GM12878 (cell line): ENCODE data around the gene RACK1. TPM values are rescaled to one million over a fixed set of nuclear protein-coding genes. Genes with fewer than 3 reads are reported as not detected.

Source experiments
- ATAC-seq: fragments of 200-7000 bp; cut with Tn5 transposase; 3 replicates; pipeline ENCODE4 v1.9.1; 2020; ENCODE audit warnings: mild to moderate bottlenecking, moderate library complexity
- BruUV-seq: library from RNA; stranded (reverse); fragments of 400-500 nt; replicated peaks from 2 replicates; lab custom pipeline; 2021; lab: Mats Ljungman, UMichigan
- CTCF ChIA-PET: fragments of 300-600 bp; sonication (Branson Sonifier 250); formaldehyde crosslinking; extraction: SDS; loops from one replicate; lab custom pipeline; 2021; ENCODE audit warnings: inconsistent platforms; lab: Yijun Ruan, JAX
- POLR2A ChIA-PET: fragments of 350-600 bp; formaldehyde crosslinking; extraction: SDS; loops from one replicate; lab custom pipeline; 2021; ENCODE audit warnings: inconsistent platforms; lab: Charles Lee
- RAD21 ChIA-PET: fragments of 300-600 bp; sonication (Branson Sonifier 250); formaldehyde crosslinking; loops from one replicate; lab custom pipeline; 2023; ENCODE audit warnings: antibody characterized with exemption; ENCODE audit not compliant: unreplicated experiment; lab: Charles Lee
- SMC1A ChIA-PET: fragments of 300-600 bp; sonication (Branson Sonifier 250); formaldehyde crosslinking; loops from one replicate; lab custom pipeline; 2023; ENCODE audit not compliant: unreplicated experiment, uncharacterized antibody; lab: Charles Lee
- DNase-seq: peaks from one replicate; pipeline ENCODE4 v3.0.0-alpha.2; 2011; ENCODE audit warnings: low read depth, low spot score
- FAIRE-seq: peaks from 3 replicates; lab custom pipeline; 2011; peaks lifted over from hg19 to GRCh38; lab: Jason Lieb, UNC
- H2AFZ ChIP-seq: 2 replicates; pipeline ENCODE4 v1.6.0; 2011; ENCODE audit warnings: low read depth, low read length, control low read depth; ENCODE audit not compliant: control insufficient read depth
- H3K27ac ChIP-seq: 2 replicates; pipeline ENCODE4 v1.5.1; 2011; ENCODE audit warnings: control low read depth; ENCODE audit not compliant: control insufficient read depth, insufficient read depth
- H3K27me3 ChIP-seq, 2 experiments: replicated peaks in 1 of 2; 2 replicates each; pipeline versions ENCODE4 v1.6.0 to v1.6.1; 2011; ENCODE audit warnings: low read length in 1 of 2; ENCODE audit not compliant: control insufficient read depth in 2 of 2, insufficient read depth in 2 of 2
- H3K36me3 ChIP-seq, 2 experiments: 2 replicates each; pipeline ENCODE4 v1.5.1; 2011; ENCODE audit warnings: low read length in 1 of 2; ENCODE audit not compliant: control insufficient read depth in 2 of 2, insufficient read depth in 2 of 2
- H3K4me1 ChIP-seq: 2 replicates; pipeline ENCODE4 v1.6.1; 2011; ENCODE audit warnings: mild to moderate bottlenecking, low read length, moderate library complexity, mixed read lengths; ENCODE audit not compliant: control insufficient read depth, insufficient read depth
- H3K4me2 ChIP-seq: 2 replicates; pipeline ENCODE4 v1.6.0; 2011; ENCODE audit warnings: control low read depth; ENCODE audit not compliant: control insufficient read depth, insufficient read depth
- H3K4me3 ChIP-seq: fragments of 200-600 bp; sonication (generic); 2 replicates; pipeline ENCODE4 v1.5.1; 2016
- H3K79me2 ChIP-seq: 2 replicates; pipeline ENCODE4 v1.6.0; 2011; ENCODE audit warnings: low read length; ENCODE audit not compliant: control insufficient read depth, insufficient read depth
- H3K9ac ChIP-seq: 2 replicates; pipeline ENCODE4 v1.8.0; 2011; ENCODE audit warnings: low read length, control low read depth, mixed read lengths; ENCODE audit not compliant: control insufficient read depth, insufficient read depth
- H3K9me3 ChIP-seq: replicated peaks from 3 replicates; pipeline ENCODE4 v1.5.1; 2011; ENCODE audit warnings: mild to moderate bottlenecking, low read length; ENCODE audit not compliant: control insufficient read depth, insufficient read depth
- H4K20me1 ChIP-seq: 2 replicates; pipeline ENCODE4 v1.6.0; 2011; ENCODE audit not compliant: control insufficient read depth, insufficient read depth
- CHD1 ChIP-seq: IDR thresholded peaks from 2 replicates; pipeline ENCODE4 v1.6.1; 2012; ENCODE audit warnings: low read depth, low read length, improper control_type of control experiment
- CREM ChIP-seq: IDR thresholded peaks from 2 replicates; pipeline ENCODE4 v1.6.1; 2014; ENCODE audit warnings: antibody characterized with exemption, low read depth
- HDGF ChIP-seq: fragments of 450-650 bp; IDR thresholded peaks from 2 replicates; pipeline ENCODE4 v1.6.1; 2016; ENCODE audit warnings: antibody characterized with exemption
- IKZF2 ChIP-seq, 2 experiments: fragments of 450-650 bp; IDR thresholded peaks; 2 replicates each; pipeline ENCODE4 v1.6.1; 2017; ENCODE audit warnings: mild to moderate bottlenecking in 2 of 2, moderate library complexity in 2 of 2
- JUND ChIP-seq: IDR thresholded peaks from 2 replicates; pipeline ENCODE4 v1.6.1; 2012; ENCODE audit warnings: low read depth, mild to moderate bottlenecking, low read length, improper control_type of control experiment, moderate library complexity
- NBN ChIP-seq: fragments of 450-650 bp; IDR thresholded peaks from 2 replicates; pipeline ENCODE4 v1.6.1; 2016
- NFYA ChIP-seq: IDR thresholded peaks from 2 replicates; pipeline ENCODE4 v1.6.1; 2011; ENCODE audit warnings: low read depth, mild to moderate bottlenecking, low read length, improper control_type of control experiment, borderline replicate concordance
- NKRF ChIP-seq: fragments of 450-650 bp; conservative IDR thresholded peaks from 2 replicates; pipeline ENCODE4 v1.6.1; 2017; ENCODE audit warnings: mild to moderate bottlenecking, moderate library complexity
- NR2C1 ChIP-seq: fragments of 450-650 bp; IDR thresholded peaks from 2 replicates; pipeline ENCODE4 v1.6.1; 2017; ENCODE audit warnings: antibody characterized with exemption, mild to moderate bottlenecking, moderate library complexity
- RFX5 ChIP-seq: IDR thresholded peaks from 2 replicates; pipeline ENCODE4 v1.6.1; 2011; ENCODE audit warnings: low read depth, low read length, improper control_type of control experiment
- SMARCA5 ChIP-seq: fragments of 450-650 bp; IDR thresholded peaks from 2 replicates; pipeline ENCODE4 v1.6.1; 2017; ENCODE audit warnings: mild to moderate bottlenecking
- SREBF2 ChIP-seq: IDR thresholded peaks from 2 replicates; pipeline ENCODE4 v1.6.1; 2012; ENCODE audit warnings: mild to moderate bottlenecking, low read length
- TCF3 ChIP-seq: IDR thresholded peaks from 2 replicates; pipeline ENCODE4 v1.6.1; 2012; ENCODE audit warnings: low read depth, mild to moderate bottlenecking, low read length, borderline replicate concordance; ENCODE audit not compliant: insufficient read depth
- WRNIP1 ChIP-seq: IDR thresholded peaks from 2 replicates; pipeline ENCODE4 v1.6.1; 2011; ENCODE audit warnings: low read depth, low read length, improper control_type of control experiment, borderline replicate concordance
- YY1 ChIP-seq: IDR thresholded peaks from 2 replicates; pipeline ENCODE4 v1.6.1; 2011; ENCODE audit warnings: low read depth, mild to moderate bottlenecking, low read length
- WGBS: methylation state at CpG from one replicate; pipeline ENCODE4 v1.1.6; 2016; ENCODE audit warnings: low lambda C conversion rate; ENCODE audit not compliant: insufficient replicate concordance, insufficient coverage; ENCODE audit errors: missing lambda C conversion rate; 5-methylcytosine and 5-hydroxymethylcytosine counted together
- in situ Hi-C: fragments of 300-500 bp; cut with MboI; formaldehyde crosslinking; loops from 9 replicates; pipeline ENCODE4 v1.14.3; 2018; ENCODE audit warnings: mixed read lengths
- intact Hi-C: fragments of 100-400 bp; cut with micrococcal nuclease; formaldehyde crosslinking; loops from one replicate; pipeline ENCODE4 v1.14.2; 2022; ENCODE audit not compliant: unreplicated experiment
- polyA plus RNA-seq, 11 experiments: library from polyadenylated mRNA; depleted of rRNA in 4 of 11; unstranded in 6 of 11; stranded (reverse) in 5 of 11; fragments of >200 nt; fragmentation: Nextera tagmentation in 4 of 11; fragmentation: Illumina TruSeq in 1 of 11; extraction: Ambion mirVana in 4 of 11; extraction: Trizol in 1 of 11; gene quantifications; 1 replicate in 1 of 11; 2 replicates in 10 of 11; pipeline versions ENCODE4 v1.2.1 to v1.2.3, GENCODE V29; 2011 to 2016; ENCODE audit warnings: inconsistent platforms in 2 of 11, missing spikeins in 2 of 11, low read depth in 1 of 11
- total RNA-seq, 4 experiments: library from RNA; depleted of rRNA in 3 of 4; stranded (reverse); fragments of >200 nt in 3 of 4; fragmentation: Illumina TruSeq in 1 of 4; extraction: Trizol in 1 of 4; gene quantifications; 2 replicates each; pipeline versions ENCODE4 v1.2.1 to v1.2.3, GENCODE V29; 2013 to 2021
- TF ChIP-seq, protein P1 (sequence below): fragments of 450-650 bp; formaldehyde crosslinking; IDR thresholded peaks from 2 replicates; pipeline ENCODE4 v1.4.0; 2020; ENCODE audit warnings: mild to moderate bottlenecking, moderate library complexity

RACK1 gene
- total and polyA plus RNA-seq, 10 of the 15 experiments (the other 5 are each of a cell fraction or from before 2014, with no cell fraction given), result 1,365 to 6,584 (median 4,167) TPM

DNA sequence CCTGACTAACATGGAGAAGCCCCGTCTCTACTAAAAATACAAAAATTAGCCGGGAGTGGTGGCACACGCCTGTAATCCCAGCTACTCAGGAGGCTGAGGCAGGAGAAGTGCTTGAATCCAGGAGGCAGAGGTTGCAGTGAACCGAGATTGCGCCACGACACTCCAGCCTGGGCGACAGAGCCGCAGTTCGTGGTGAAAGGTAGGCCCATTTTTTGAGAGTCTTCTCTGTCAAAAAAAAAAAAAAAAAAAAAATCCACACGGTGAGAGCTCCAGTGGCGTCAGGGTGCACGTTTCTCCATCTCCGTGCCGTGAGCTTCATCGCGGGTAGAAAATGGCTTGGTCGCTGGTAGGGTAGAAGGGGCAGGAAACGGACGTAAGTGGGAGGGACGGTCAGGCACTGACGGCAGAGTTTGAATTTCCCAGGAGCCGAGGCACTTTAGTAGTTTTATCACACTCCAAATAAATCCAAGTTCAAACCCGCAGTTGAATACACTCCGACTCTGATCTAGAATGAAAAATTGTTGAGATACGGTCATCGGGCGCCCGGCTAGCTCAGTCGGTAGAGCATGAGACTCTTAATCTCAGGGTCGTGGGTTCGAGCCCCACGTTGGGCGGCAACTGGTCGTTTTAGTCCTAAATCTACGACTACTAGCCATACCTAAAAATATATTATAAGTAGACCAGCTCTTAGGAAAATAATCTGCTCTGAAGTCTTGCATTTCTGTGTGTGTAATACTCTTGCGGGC lies 36.3 kb downstream of the RACK1 start (continued):
- no peak for TF ChIP-seq CREM
- peak; percentile 88 for TF ChIP-seq SREBF2
- TF ChIP-seq TCF3, result no peak
- no peak for TF ChIP-seq JUND
- TF ChIP-seq WRNIP1, result no peak
- TF ChIP-seq RFX5, result no peak
- TF ChIP-seq IKZF2 (IDR thresholded peaks at IDR 0.05), result peak in 1 of 2 experiments; percentile 14; a peak in 1 of 4 replicates
- no peak for TF ChIP-seq NR2C1
- TF ChIP-seq YY1, result 0 out of 2 replicates have a peak, but pooled peaks have one; percentile 6

- BruUV-seq, result no TSS peak
- Histone ChIP-seq H3K4me1 (peaks cover 14% of the 10 kb centered on the region), H3K36me3 (no peaks in the 10 kb centered on the region), H3K27ac (no peak overlapping the region), H2AFZ (no peak overlapping the region), H3K4me3 (peak overlapping the region; percentile 70), H3K9ac (peak overlapping the region; percentile 0; the same call in 1 of the 2 replicates), H3K79me2 (no peaks in the 10 kb centered on the region), H3K4me2 (peak overlapping the region; percentile 83), H3K27me3 (peaks cover 4 to 8% of the 10 kb centered on the region in 2 experiments; a peak in 3 of 4 replicates), H3K9me3 (no peaks in the 10 kb centered on the region), H4K20me1 (no peaks in the 10 kb centered on the region)
- FAIRE-seq, result no peak
- 12% methylated on average over 37 of the region's 37 CpGs for WGBS
- intact Hi-C loops, result no loop called here
- DNase-seq, result no peak
- POLR2A ChIA-PET, result interaction anchor here (0.5 to 3.5 kb wide), 8 partner anchors 10 to 56 kb away, joined by 3 to 41 read pairs (median 8); no protein-coding TSS in a partner anchor
- RAD21 ChIA-PET, result interaction anchor here (0.8 to 5.0 kb wide), 9 partner anchors 8 to 55 kb away, joined by 3 to 72 read pairs (median 10); partner anchors contain the start of genes TRIM41 and TRIM52
- SMC1A ChIA-PET, result interaction anchor here (1.1 to 6.5 kb wide), 10 partner anchors 8 to 72 kb away, joined by 3 to 40 read pairs (median 6); partner anchors contain the start of gene TRIM41
- CTCF ChIA-PET, result interaction anchor here (0.8 to 8.2 kb wide), 7 partner anchors 8 to 56 kb away, joined by 3 to 96 read pairs (median 5); no protein-coding TSS in a partner anchor
- in situ Hi-C loops, result no loop called here
- peak; percentile 5; the same call in 1 of the 3 replicates for ATAC-seq
- TF ChIP-seq HDGF (0 out of 2 replicates have a peak, but pooled peaks have one; percentile 16), CHD1 (no peak), NKRF (no peak), SMARCA5 (no peak), NBN (0 out of 2 replicates have a peak, but pooled peaks have one; percentile 14), NFYA (no peak)
- TF ChIP-seq, protein P1, sequence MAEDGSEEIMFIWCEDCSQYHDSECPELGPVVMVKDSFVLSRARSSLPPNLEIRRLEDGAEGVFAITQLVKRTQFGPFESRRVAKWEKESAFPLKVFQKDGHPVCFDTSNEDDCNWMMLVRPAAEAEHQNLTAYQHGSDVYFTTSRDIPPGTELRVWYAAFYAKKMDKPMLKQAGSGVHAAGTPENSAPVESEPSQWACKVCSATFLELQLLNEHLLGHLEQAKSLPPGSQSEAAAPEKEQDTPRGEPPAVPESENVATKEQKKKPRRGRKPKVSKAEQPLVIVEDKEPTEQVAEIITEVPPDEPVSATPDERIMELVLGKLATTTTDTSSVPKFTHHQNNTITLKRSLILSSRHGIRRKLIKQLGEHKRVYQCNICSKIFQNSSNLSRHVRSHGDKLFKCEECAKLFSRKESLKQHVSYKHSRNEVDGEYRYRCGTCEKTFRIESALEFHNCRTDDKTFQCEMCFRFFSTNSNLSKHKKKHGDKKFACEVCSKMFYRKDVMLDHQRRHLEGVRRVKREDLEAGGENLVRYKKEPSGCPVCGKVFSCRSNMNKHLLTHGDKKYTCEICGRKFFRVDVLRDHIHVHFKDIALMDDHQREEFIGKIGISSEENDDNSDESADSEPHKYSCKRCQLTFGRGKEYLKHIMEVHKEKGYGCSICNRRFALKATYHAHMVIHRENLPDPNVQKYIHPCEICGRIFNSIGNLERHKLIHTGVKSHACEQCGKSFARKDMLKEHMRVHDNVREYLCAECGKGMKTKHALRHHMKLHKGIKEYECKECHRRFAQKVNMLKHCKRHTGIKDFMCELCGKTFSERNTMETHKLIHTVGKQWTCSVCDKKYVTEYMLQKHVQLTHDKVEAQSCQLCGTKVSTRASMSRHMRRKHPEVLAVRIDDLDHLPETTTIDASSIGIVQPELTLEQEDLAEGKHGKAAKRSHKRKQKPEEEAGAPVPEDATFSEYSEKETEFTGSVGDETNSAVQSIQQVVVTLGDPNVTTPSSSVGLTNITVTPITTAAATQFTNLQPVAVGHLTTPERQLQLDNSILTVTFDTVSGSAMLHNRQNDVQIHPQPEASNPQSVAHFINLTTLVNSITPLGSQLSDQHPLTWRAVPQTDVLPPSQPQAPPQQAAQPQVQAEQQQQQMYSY (CRISPR knock-in tag), result no peak
These were observed 37.7 kb downstream of the RACK1 start for GRCh38 chr5:181205761-181206649.
